UCSD-AML1 (cell line): ENCODE measurements around the gene DUOX1.

Experiments used
- DNase-seq: peaks from one replicate; lab custom pipeline; 2025; ENCODE audit not compliant: unreplicated experiment; lab: John Stamatoyannopoulos, UW

Gene DUOX1

GRCh38 chr15:45105586-45105985, 24.2 kb upstream of the DUOX1 start:
- no peak for DNase-seq

GRCh38 chr15:45106002-45106790, 23.6 kb upstream of the DUOX1 start:
- DNase-seq, result no peak

GRCh38 chr15:45107941-45108630, 21.7 kb upstream of the DUOX1 start:
- DNase-seq, result no peak

- DNase-seq, result no peak
Observed at GRCh38 chr15:45110256-45110820, 19.5 kb upstream of the DUOX1 start.

DNA sequence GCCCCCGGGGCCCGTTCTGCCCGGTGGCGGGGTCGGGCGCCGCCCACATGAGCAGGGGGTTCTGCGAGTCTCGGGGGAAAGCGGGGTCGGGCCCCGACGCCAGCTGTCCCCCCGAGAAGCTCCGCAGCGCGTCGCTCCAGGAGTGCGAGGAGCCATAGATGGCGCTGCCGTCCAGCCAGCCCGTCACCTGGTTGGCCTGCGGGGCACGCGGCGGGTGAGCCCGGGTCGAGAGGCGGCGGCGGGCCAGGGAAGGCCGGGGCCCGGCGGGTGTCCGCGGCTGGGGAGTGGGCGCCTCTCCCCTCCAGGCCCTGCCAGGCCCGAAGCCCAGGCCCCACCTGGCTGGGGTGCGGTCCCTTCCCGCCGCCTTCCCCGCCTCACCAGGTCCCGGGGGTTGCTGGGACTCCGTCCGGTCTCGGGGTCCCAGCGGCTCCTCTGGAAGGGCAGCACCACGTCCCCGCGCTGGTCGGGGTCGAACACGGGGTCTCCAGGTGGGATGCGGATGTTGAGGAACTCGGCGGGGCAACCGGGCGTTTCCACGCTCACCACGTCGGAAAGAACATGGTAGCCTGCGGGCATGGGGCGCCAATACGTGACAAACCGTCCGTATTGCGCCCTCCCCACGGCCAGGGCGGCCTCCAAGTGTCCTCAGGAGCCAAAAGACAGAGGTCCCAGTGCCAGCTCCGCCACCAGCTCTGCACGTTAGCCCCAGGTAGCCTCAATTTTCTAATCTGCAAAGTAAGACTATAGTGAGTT, 18.2 kb upstream of the DUOX1 start:
- no peak for DNase-seq

- no peak for DNase-seq
Observed at GRCh38 chr15:45112143-45112590, 17.6 kb upstream of the DUOX1 start.

DNA sequence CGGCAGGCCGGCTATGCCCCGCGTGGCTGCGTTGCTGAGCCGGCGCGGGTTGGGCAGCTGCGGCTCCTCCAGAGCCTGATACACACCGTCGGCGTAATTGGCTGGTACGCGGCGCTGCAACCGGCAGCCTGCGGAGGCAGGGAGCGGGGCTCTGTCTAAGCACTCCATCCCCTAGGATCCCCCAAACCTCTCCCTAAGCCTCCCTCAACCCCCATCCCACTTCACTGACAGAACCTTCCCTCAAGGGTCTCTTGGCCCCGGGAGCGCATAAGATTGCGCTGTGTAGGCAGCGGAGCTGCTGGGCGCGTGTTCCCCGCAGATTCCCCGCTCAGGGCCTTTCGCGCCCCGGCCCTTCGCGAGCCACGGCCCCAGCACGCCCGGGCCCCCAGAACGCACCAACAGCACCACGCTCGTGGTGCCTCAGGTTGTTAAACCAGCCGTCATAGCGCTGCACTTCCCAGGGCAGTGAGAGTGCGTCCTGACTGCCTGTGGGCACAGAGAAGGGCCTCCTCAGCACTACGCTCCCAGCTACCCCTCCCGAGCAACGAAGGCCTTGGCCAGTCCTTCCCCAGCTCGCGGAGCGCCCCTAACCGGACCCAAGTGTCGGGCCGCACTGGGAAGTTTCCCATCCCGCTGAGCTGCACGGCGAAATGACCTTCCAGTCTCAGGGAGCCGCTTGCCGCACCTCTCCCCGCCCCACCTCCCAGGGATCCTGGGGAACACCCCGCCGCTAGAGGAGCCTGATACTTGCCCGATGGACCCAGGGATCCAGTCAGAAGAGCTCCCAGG, 17.0 kb upstream of the DUOX1 start:
- DNase-seq, result no peak

DNA sequence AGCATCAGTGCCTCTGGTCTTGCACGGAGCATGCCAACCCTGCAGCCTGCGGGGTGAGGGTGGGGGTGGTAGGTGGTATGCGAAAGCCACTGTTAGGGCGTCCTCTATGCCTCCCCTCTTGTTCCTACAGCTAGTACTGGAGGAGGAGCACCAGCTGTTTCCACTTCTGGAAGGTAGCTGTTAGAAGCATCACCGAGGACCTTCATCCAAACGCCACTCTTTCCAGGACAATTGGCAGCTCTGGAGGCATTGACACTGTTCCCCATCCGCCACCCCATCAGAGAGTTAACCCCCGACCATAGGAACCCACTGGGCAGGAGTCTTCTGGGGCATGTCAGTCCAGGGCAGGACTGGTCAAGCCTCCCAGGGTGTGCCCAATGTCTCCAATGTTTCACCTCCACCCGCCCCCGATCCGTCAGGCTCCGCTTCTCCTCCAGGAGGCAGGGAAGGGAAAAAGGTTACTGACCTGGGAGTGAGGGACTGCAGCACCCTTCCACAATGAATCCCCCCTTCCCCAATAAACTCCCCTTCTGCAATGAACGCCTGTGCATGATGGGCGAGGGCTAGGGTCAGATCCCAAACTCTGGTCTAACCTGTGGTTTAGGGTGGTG, 16.3 kb upstream of the DUOX1 start:
- DNase-seq, result no peak

GRCh38 chr15:45114076-45114750, 15.6 kb upstream of the DUOX1 start, which contains the start of the genes DUOX2 and DUOXA2:
Gene DUOX2 (minus strand): TSS chr15:45114172. CDS start chr15:45113411, 761 bp downstream.
Gene DUOXA2 (plus strand): TSS chr15:45114326. CDS start chr15:45114606, 280 bp downstream.
- no peak for DNase-seq

GRCh38 chr15:45114751-45115085, 15.1 kb upstream of the DUOX1 start:
- no peak for DNase-seq

DNA sequence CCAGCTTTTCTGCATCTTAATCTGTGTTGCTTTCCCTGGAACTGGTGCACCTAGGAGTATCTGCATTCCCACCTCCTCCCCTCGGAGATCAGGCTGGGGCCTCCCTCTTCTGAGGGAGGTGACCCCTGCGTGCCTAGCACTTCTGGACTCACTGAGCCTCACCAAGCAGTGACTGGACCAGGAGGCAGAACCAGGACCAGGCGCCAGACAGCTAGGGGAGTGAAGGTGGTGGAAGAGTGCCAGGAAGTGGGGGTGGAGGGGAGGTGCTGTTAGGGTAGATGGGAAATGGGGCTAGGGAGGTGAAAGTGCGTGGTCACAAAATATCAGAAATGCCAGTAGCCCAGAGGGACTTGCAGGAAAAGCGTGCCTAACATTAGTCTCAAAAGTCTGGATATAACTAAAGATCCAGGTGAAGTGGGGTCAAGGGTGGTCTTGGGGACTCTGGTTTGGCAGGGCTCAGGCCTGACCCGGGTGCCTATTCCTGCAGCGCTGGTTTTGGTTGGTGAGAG, 14.4 kb upstream of the DUOX1 start:
- DNase-seq, result no peak

DNA sequence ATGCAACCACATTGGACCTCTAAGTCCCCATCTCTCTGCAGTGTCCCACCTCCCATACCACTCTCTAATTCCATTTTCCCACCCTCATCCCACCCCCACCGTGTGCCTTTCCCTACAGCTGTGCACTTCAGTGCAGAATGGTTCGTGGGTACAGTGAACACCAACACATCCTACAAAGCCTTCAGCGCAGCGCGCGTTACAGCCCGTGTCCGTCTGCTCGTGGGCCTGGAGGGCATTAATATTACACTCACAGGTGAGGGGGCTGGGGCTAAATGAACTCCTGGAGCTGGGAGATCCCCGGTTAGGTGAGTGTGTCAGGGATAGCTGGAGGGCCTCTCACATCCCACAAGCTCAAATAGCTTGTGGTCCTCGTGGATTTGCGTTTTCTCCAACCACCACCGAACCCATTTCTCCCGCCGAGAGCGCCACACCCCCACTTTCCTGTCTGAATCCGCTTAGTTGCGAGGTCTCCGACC, 13.8 kb upstream of the DUOX1 start:
- DNase-seq, result no peak

DNA sequence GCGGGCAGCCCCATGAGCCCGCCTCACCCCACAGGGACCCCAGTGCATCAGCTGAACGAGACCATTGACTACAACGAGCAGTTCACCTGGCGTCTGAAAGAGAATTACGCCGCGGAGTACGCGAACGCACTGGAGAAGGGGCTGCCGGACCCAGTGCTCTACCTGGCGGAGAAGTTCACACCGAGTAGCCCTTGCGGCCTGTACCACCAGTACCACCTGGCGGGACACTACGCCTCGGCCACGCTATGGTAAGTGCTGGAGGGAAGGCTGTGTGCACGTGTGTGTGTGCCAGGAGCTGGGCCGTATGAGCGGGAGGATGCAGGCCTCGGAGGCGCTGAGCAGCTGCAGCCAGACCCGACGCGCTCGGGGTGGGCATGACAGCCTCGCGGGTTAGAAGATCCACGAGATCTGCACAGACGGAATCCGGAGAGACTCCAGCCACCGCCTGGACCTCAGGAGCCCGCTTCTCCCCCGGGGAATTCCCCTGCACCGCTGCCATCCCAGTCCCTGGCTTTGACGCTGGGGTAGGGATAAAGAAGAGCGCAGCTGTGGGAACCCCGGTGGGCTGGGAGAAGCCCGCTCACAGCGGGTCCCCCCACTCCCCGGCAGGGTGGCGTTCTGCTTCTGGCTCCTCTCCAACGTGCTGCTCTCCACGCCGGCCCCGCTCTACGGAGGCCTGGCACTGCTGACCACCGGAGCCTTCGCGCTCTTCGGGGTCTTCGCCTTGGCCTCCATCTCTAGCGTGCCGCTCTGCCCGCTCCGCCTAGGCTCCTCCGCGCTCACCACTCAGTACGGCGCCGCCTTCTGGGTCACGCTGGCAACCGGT, 13.1 kb upstream of the DUOX1 start:
- DNase-seq, result no peak

DNA sequence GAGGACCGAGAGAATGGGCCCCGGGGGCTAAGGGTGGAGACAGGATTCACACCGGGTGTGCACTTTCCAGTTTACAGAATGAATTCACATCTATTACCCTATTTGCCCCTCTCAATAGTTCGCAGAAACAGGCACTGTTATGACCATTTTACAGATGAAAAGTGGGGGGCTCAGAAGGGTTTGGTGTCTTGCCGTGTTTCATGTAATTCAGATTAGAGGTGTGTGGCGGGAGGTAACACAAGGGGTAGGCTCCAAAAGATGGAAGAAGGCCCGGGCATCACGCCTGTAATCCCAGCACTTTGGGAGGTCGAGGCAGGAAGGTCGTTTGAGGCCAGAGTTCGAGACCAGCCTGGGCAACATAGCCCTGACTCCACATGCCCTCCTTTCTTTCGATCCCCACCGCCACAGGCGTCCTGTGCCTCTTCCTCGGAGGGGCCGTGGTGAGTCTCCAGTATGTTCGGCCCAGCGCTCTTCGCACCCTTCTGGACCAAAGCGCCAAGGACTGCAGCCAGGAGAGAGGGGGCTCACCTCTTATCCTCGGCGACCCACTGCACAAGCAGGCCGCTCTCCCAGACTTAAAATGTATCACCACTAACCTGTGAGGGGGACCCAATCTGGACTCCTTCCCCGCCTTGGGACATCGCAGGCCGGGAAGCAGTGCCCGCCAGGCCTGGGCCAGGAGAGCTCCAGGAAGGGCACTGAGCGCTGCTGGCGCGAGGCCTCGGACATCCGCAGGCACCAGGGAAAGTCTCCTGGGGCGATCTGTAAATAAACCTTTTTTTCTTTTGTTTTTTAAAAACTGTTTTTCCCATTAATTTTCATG, 12.3 kb upstream of the DUOX1 start:
- no peak for DNase-seq

DNA sequence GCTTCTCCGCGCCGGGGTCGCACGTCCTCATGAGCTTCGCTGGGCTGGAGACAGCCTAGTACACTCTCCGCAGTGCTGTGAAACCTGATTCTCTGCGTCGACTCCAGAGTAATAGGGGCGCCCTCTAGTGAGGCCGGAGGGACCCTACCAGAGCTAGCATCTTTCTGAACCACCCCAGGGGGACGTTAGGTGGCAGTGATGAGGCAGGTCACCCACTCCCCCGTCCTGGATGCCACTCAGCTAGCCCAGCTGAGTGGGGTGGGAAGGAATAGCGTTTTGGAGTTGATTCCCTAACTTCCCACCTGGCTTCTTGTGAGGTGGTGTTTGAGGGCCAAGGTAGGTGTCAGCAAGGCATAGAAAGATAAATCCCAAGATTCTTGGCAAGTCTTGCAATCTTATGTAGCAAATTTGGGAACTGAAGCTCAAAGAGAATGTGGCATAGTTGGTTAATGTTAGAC, 11.6 kb upstream of the DUOX1 start:
- DNase-seq, result peak; percentile 81

- DNase-seq, result no peak
Observed at GRCh38 chr15:45118996-45119395, 10.8 kb upstream of the DUOX1 start.
